SK-N-SH treated with all-trans-retinoic acid at 6 μM for 48 hours (cell line): ENCODE results near the gene MAST4.

Experiments used
- ATAC-seq: fragments of 200-7000 bp; cut with Tn5 transposase; 3 replicates; pipeline ENCODE4 v1.9.1; 2020; ENCODE audit warnings: mild to moderate bottlenecking, moderate library complexity
- ARNTL ChIP-seq: fragments of 450-650 bp; formaldehyde crosslinking; IDR thresholded peaks from 2 replicates; pipeline ENCODE4 v1.5.0; 2020; ENCODE audit warnings: low read depth, mild to moderate bottlenecking, moderate library complexity, borderline replicate concordance
- BACH2 ChIP-seq: fragments of 250-450 bp; sonication (Bioruptor Pico); IDR thresholded peaks from 2 replicates; pipeline ENCODE4 v1.9.0; 2021; ENCODE audit warnings: mild to moderate bottlenecking, borderline replicate concordance
- CREB5 ChIP-seq: fragments of 250-450 bp; sonication (Bioruptor Pico); IDR thresholded peaks from 2 replicates; pipeline ENCODE4 v1.5.1; 2020; ENCODE audit warnings: low read depth, mild to moderate bottlenecking, moderate library complexity
- CSDC2 ChIP-seq: fragments of 250-450 bp; sonication (Bioruptor Pico); IDR thresholded peaks from 2 replicates; pipeline ENCODE4 v1.5.0; 2020; ENCODE audit warnings: mild to moderate bottlenecking, moderate library complexity
- CSRNP3 ChIP-seq: fragments of 250-450 bp; sonication (Bioruptor Pico); IDR thresholded peaks from 2 replicates; pipeline ENCODE4 v1.5.1; 2021; ENCODE audit warnings: mild to moderate bottlenecking, moderate library complexity
- ESRRG ChIP-seq: fragments of 250-450 bp; sonication (Bioruptor Pico); IDR thresholded peaks from 2 replicates; pipeline ENCODE4 v1.6.1; 2021; ENCODE audit warnings: mild to moderate bottlenecking
- GLIS3 ChIP-seq: fragments of 250-450 bp; sonication (Bioruptor Pico); IDR thresholded peaks from 2 replicates; pipeline ENCODE4 v1.5.0; 2020; ENCODE audit warnings: mild to moderate bottlenecking, moderate library complexity
- ISL1 ChIP-seq: fragments of 250-450 bp; sonication (Bioruptor Pico); IDR thresholded peaks from 2 replicates; pipeline ENCODE4 v2.1.2; 2022; ENCODE audit warnings: mild to moderate bottlenecking, moderate library complexity
- OSR1 ChIP-seq: fragments of 250-450 bp; sonication (Bioruptor Pico); IDR thresholded peaks from 2 replicates; pipeline ENCODE4 v1.8.0; 2022; ENCODE audit warnings: moderate library complexity, mild to moderate bottlenecking, inconsistent platforms
- PATZ1 ChIP-seq: fragments of 250-450 bp; sonication (Bioruptor Pico); IDR thresholded peaks from 2 replicates; pipeline ENCODE4 v1.8.0; 2020; ENCODE audit warnings: mild to moderate bottlenecking, moderate library complexity, borderline replicate concordance
- POU6F1 ChIP-seq: fragments of 250-450 bp; sonication (Bioruptor Pico); IDR thresholded peaks from 2 replicates; pipeline ENCODE4 v1.8.0; 2021; ENCODE audit warnings: low read depth, mild to moderate bottlenecking, moderate library complexity, borderline replicate concordance
- PPARA ChIP-seq: fragments of 250-450 bp; sonication (Bioruptor Pico); IDR thresholded peaks from 2 replicates; pipeline ENCODE4 v1.5.0; 2020; ENCODE audit warnings: mild to moderate bottlenecking, borderline replicate concordance
- RARB ChIP-seq: fragments of 250-450 bp; sonication (Bioruptor Pico); IDR thresholded peaks from 2 replicates; pipeline ENCODE4 v1.8.0; 2021; ENCODE audit warnings: mild to moderate bottlenecking, moderate library complexity
- SNAI2 ChIP-seq: fragments of 250-450 bp; sonication (Bioruptor Pico); IDR thresholded peaks from 2 replicates; pipeline ENCODE4 v1.5.0; 2020; ENCODE audit warnings: mild to moderate bottlenecking, moderate library complexity
- TCF4 ChIP-seq: fragments of 250-450 bp; sonication (Bioruptor Pico); IDR thresholded peaks from 2 replicates; pipeline ENCODE4 v1.8.0; 2021; ENCODE audit warnings: mild to moderate bottlenecking, moderate library complexity, borderline replicate concordance
- TOX ChIP-seq: fragments of 250-450 bp; sonication (Bioruptor Pico); IDR thresholded peaks from 2 replicates; pipeline ENCODE4 v1.8.0; 2021; ENCODE audit warnings: mild to moderate bottlenecking, moderate library complexity, borderline replicate concordance
- TSHZ2 ChIP-seq: fragments of 250-450 bp; sonication (Bioruptor Pico); IDR thresholded peaks from 2 replicates; pipeline ENCODE4 v1.5.0; 2020; ENCODE audit warnings: mild to moderate bottlenecking, moderate library complexity
- ZC3H10 ChIP-seq: fragments of 250-450 bp; sonication (Bioruptor Pico); IDR thresholded peaks from 2 replicates; pipeline ENCODE4 v1.5.1; 2021; ENCODE audit warnings: mild to moderate bottlenecking, moderate library complexity
- ZFP3 ChIP-seq: fragments of 250-450 bp; sonication (Bioruptor Pico); IDR thresholded peaks from 2 replicates; pipeline ENCODE4 v1.5.0; 2020; ENCODE audit warnings: mild to moderate bottlenecking, moderate library complexity
- ZFP30 ChIP-seq: fragments of 450-650 bp; formaldehyde crosslinking; IDR thresholded peaks from 2 replicates; pipeline ENCODE4 v1.5.0; 2022; ENCODE audit warnings: mild to moderate bottlenecking, moderate library complexity
- ZNF565 ChIP-seq: fragments of 450-650 bp; formaldehyde crosslinking; conservative IDR thresholded peaks from 2 replicates; pipeline ENCODE4 v1.5.0; 2020; ENCODE audit warnings: low read depth, mild to moderate bottlenecking, moderate library complexity
- ZNF70 ChIP-seq: fragments of 450-650 bp; formaldehyde crosslinking; IDR thresholded peaks from 2 replicates; pipeline ENCODE4 v1.5.0; 2020; ENCODE audit warnings: mild to moderate bottlenecking, moderate library complexity
- ZNF8 ChIP-seq: fragments of 450-650 bp; formaldehyde crosslinking; IDR thresholded peaks from 2 replicates; pipeline ENCODE4 v1.5.0; 2020; ENCODE audit warnings: mild to moderate bottlenecking, moderate library complexity

MAST4 gene

GRCh38 chr5:66565878-66566277, 30.3 kb upstream of the MAST4 start:
- ATAC-seq = no peak
- TF ChIP-seq GLIS3 (CRISPR knock-in tag) = no peak
- TF ChIP-seq SNAI2 (CRISPR knock-in tag) = no peak
- no peak for TF ChIP-seq CSRNP3 (CRISPR knock-in tag)
- TF ChIP-seq ESRRG = no peak

GRCh38 chr5:66567474-66567873, 28.7 kb upstream of the MAST4 start:
- ATAC-seq = no peak
- TF ChIP-seq GLIS3 (CRISPR knock-in tag) = no peak
- no peak for TF ChIP-seq POU6F1
- TF ChIP-seq ZFP3 (CRISPR knock-in tag) = no peak
- TF ChIP-seq ESRRG = no peak
- TF ChIP-seq RARB = no peak
- TF ChIP-seq ZFP30 = no peak
- no peak for TF ChIP-seq PPARA
- no peak for TF ChIP-seq ZNF70 (CRISPR knock-in tag)
- no peak for TF ChIP-seq PATZ1 (CRISPR knock-in tag)
- no peak for TF ChIP-seq TOX
- TF ChIP-seq ZC3H10 (CRISPR knock-in tag) = no peak
- no peak for TF ChIP-seq CSDC2 (CRISPR knock-in tag)
- no peak for TF ChIP-seq ZNF565 (CRISPR knock-in tag)
- no peak for TF ChIP-seq ZNF8
- no peak for TF ChIP-seq BACH2
- no peak for TF ChIP-seq OSR1 (CRISPR knock-in tag)
- no peak for TF ChIP-seq CREB5 (CRISPR knock-in tag)

- ATAC-seq = no peak
- no peak for TF ChIP-seq BACH2
- TF ChIP-seq OSR1 (CRISPR knock-in tag) = no peak
- TF ChIP-seq TCF4 = no peak
- TF ChIP-seq CSDC2 (CRISPR knock-in tag) = no peak
- no peak for TF ChIP-seq TOX
- TF ChIP-seq ARNTL (CRISPR knock-in tag) = no peak
- no peak for TF ChIP-seq ZFP3 (CRISPR knock-in tag)
- no peak for TF ChIP-seq ZFP30
- no peak for TF ChIP-seq ESRRG
- TF ChIP-seq ZNF565 (CRISPR knock-in tag) = no peak
- no peak for TF ChIP-seq CREB5 (CRISPR knock-in tag)
- TF ChIP-seq CSRNP3 (CRISPR knock-in tag) = no peak
- TF ChIP-seq POU6F1 = no peak
- TF ChIP-seq ISL1 = no peak
- no peak for TF ChIP-seq PATZ1 (CRISPR knock-in tag)
- TF ChIP-seq TSHZ2 (CRISPR knock-in tag) = no peak
Measured at GRCh38 chr5:66570201-66570600, 26.0 kb upstream of the MAST4 start.
